ENCODE data around the gene DDX3X. TPM values are rescaled to one million over a fixed set of nuclear protein-coding genes. Genes with fewer than 3 reads are reported as not detected.

Gene DDX3X
- total and polyA plus RNA-seq, 9 of the 15 experiments (the other 6 are each of a cell fraction or from before 2014, with no cell fraction given): 51.3 to 232 (median 138) TPM

- BruUV-seq (replicated peaks): no TSS peak
- FAIRE-seq (no peak), DNase-seq (ENCODE audit: extremely low read depth in 1 of 4, low spot score in 3 of 4) (no peak), ATAC-seq (no peak; the same call in 2 of the 3 replicates)
- H3K4me1 ChIP-seq (replicated peaks in 1 of 2; ENCODE audit: control insufficient read depth in 2 of 2, insufficient read depth in 2 of 2, low read length in 2 of 2): peaks cover 0 to 12% of the 10 kb centered on the region in 2 experiments; a peak in 3 of 5 replicates
- no peak overlapping the region for H3K4me3 ChIP-seq
- no peaks in the 10 kb centered on the region for H3K36me3 ChIP-seq (ENCODE audit: control insufficient read depth, insufficient read depth, low read length)
- no peak overlapping the region for H3K9ac ChIP-seq (ENCODE audit: insufficient read depth in 1 of 2, low read depth in 2 of 2, low read length in 2 of 2)
- peak overlapping the region; percentile 86 for H2AFZ ChIP-seq (ENCODE audit: low read depth, low read length)
- CTCF ChIA-PET (ENCODE audit: low intra/inter-chr PET ratio): no interaction called here
- TF ChIP-seq PRDM10 (IDR thresholded peaks at IDR 0.05; ENCODE audit: partially characterized antibody) (peak; percentile 2), DMBX1 (CRISPR knock-in tag; IDR thresholded peaks at IDR 0.05; ENCODE audit: borderline replicate concordance) (no peak), SP2 (IDR thresholded peaks at IDR 0.05; ENCODE audit: extremely low read depth, low read depth, low read length, poor library complexity, severe bottlenecking) (no peak)
- H3K27ac ChIP-seq (ENCODE audit: extremely low read depth, low read depth, low read length): no peak overlapping the region; the same call in 2 of the 3 replicates
- H3K27me3 ChIP-seq (ENCODE audit: control insufficient read depth in 2 of 2, insufficient read depth in 2 of 2, low read length in 2 of 2): no peaks in the 10 kb centered on the region
- no peaks in the 10 kb centered on the region for H3K9me3 ChIP-seq (replicated peaks; ENCODE audit: control insufficient read depth, insufficient read depth, low read depth, low read length)
- H3K9me1 ChIP-seq (ENCODE audit: control insufficient read depth, insufficient read depth, low read length): no peaks in the 10 kb centered on the region
- POLR2A ChIA-PET: no interaction called here
- in situ Hi-C loops (cut with MboI) (no loop called here), intact Hi-C loops (cut with micrococcal nuclease) (no loop called here)
- H4K20me1 ChIP-seq (replicated peaks; ENCODE audit: control insufficient read depth, insufficient read depth, low read length): no peaks in the 10 kb centered on the region
- WGBS (ENCODE audit: insufficient coverage, low coverage, missing lambda C conversion rate): 66% methylated on average over 2 of the region's 2 CpGs
- no peak overlapping the region for H3K4me2 ChIP-seq (ENCODE audit: insufficient read depth, low read length)
- H3K79me2 ChIP-seq (ENCODE audit: control insufficient read depth, insufficient read depth, low read length): no peaks in the 10 kb centered on the region
Observed at GRCh38 chrX:41301438-41301824, 32.5 kb upstream of the DDX3X start.
